GM18873 (cell line): ENCODE data around the gene CLDN10.
"Not testable (repeated sequence)": the region's sequence is repeated elsewhere in the genome, so short reads cannot be mapped to it uniquely, and the experiment has no call there.

Source experiments
- ATAC-seq: cut with Tn5 transposase; IDR thresholded peaks from one replicate; pipeline ENCODE4 v1.9.1; 2021; ENCODE audit warnings: mild to moderate bottlenecking, moderate library complexity, moderate number of reproducible peaks; ENCODE audit not compliant: unreplicated experiment, low FRiP score

Gene CLDN10

GRCh38 chr13:95552539-95553441, at the start of gene CLDN10:
TSS of gene CLDN10 (plus strand) at chr13:95552720. CDS start at chr13:95552754, 34 bp downstream.
- ATAC-seq, result no peak

GRCh38 chr13:95503662-95504061, 48.9 kb upstream of the CLDN10 start:
- no peak for ATAC-seq

DNA sequence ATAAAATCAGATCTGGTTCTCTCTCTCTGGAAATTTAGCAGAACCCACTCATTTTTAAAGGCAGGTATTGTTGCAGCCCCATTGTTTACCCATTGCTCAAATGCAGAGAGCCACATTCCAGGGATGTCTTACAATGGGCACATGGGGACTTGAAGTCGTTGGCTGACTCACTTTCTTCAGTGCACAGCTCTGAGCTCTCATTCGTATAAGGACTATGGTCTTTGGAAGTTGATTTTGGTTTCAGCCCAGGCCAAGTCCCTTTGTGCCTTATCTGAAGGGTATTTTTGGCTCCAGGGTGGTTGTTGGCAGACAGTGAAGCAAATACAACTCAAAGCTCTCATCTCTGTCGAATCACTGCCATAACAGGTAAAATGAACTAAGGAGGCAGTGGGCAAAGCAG, 47.3 kb upstream of the CLDN10 start:
- ATAC-seq, result no peak

- no peak for ATAC-seq
Observed at GRCh38 chr13:95505986-95506385, 46.5 kb upstream of the CLDN10 start.

GRCh38 chr13:95507991-95508390, 44.5 kb upstream of the CLDN10 start:
- ATAC-seq, result no peak

- ATAC-seq, result no peak
Observed at GRCh38 chr13:95508996-95509395, 43.5 kb upstream of the CLDN10 start.

- ATAC-seq, result no peak
Observed at GRCh38 chr13:95509521-95510310, 42.8 kb upstream of the CLDN10 start.

DNA sequence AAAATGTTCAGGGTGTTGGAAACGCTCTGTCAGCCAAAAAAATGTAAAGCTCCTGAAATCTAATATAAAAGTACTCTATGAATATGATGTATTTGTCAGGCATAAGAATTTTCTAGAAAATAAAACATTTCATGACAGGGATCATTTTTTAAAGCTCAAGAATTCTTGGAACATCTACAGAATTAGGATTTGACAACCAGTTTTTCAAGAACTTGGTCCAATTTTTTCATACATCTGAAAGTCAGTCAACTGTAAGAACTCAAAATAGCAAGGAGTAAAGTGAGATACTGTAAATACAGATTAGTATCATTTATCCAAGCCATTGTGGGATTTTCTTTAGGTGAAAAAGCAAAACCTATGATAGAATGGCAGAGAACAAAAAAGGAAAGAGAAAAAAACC, 41.6 kb upstream of the CLDN10 start:
- ATAC-seq, result no peak

GRCh38 chr13:95512424-95512823, 40.1 kb upstream of the CLDN10 start:
- no peak for ATAC-seq

GRCh38 chr13:95512957-95513356, 39.6 kb upstream of the CLDN10 start:
- ATAC-seq, result no peak

DNA sequence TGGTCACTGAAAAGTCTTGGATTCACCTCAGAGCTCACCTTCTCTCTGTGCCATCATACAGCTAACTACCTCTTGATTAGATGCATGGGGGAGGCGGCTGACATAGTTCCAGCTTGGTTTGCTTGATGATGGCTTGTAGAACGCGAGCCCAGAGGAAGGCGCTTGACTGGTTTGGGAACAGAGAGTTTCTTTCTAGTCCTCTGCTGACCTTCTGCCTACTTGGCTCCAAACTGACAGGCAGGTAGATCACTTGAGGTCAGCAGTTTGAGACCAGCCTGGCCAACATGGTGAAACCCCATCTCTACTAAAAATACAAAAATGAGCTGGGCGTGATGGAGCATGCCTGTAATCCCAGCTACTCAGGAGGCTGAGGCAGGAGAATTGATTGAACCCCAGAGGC, 36.9 kb upstream of the CLDN10 start:
- ATAC-seq, result not testable (repeated sequence)

DNA sequence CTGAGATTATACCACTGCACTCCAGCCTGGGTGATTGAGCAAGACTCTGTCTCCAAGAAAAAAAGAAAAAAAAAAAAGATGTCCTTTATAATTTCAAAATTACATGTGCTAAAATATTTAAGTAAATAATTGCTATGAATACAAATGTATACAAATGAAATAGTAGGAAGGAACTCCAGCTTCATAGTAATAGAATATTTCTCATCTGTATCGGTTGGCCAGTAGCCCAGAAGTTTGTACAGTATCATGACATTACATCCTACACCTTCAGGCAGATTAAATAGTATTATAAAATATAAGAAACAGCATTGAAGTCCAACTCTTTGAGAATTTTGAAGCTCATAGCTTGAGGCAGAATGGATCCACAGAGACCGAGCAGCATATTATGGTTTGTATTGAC, 36.5 kb upstream of the CLDN10 start:
- no peak for ATAC-seq

DNA sequence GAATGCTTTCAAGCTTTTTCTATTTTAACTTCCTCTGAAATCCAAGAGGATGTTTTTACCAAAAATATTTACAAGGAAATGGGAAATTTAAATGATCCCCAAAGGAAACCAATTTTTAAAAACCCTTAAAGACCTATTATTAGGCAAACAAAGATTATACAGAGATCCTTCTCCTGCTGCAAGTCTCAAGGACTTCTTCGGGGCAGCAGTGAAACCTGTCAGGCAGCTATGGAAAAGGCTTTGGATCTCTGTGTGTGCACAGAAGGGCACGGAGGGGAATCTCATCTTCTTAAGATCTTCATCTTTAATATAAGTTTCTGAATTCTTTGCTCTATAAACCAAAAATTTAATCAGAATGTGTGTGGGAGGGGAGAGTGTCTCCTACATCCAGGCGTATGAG, 36.0 kb upstream of the CLDN10 start:
- no peak for ATAC-seq

DNA sequence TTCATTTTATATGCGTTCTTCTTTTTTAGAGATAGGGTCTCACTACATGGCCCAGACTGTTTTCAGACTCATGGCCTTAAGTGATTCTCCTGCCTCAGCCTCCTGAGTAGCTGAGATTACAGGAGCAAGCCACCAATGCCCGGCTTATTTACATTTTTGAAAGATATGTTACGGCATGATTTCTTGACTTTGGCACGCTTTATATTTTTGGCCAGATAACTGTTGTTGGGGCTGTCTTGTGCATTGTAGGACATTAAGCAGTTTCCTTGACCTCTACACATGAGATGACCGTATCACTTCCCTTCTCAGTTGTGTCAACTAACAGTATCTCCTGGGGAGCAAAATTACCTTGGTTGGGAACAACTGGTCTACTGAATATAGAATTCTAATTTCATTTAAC, 28.9 kb upstream of the CLDN10 start:
- ATAC-seq, result no peak

- no peak for ATAC-seq
Observed at GRCh38 chr13:95524264-95524901, 28.1 kb upstream of the CLDN10 start.

DNA sequence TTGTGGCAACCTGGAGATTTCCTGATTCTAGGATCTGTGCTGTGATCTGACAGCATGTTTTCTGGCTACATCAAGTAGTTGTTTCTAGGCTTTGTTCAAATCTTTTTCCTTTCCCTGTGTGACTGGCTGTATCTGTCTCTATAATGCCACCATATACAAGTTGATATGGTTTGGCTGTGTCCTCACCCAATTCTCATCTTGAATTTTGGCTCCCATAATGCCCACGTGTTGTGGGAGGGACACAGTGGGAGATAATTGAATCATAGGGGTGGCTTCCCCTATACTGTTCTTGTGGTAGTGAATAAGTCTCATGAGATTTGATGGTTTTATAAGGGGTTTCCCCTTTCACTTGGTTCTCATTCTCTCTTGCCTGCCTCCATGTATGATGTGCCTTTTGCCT, 24.6 kb upstream of the CLDN10 start:
- ATAC-seq, result no peak

DNA sequence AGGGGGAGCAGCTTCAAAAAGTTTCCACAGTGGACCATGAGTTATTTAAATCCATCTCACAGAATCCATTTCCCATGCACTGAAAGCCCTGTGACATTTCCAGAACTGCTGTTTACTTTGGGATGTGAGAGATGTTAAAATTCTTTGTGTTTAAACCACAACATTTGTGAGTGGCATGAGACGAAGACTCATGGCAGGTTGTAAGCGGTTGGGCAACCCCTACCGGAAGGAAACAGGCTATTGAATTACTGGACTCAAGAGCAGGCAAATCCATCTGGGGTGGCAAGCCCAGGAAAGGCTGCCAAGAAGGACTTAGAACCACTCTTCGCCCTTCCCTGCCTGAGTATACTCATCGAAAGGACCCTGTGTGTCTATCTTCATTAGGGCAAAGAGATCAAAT, 22.3 kb upstream of the CLDN10 start:
- ATAC-seq, result no peak

DNA sequence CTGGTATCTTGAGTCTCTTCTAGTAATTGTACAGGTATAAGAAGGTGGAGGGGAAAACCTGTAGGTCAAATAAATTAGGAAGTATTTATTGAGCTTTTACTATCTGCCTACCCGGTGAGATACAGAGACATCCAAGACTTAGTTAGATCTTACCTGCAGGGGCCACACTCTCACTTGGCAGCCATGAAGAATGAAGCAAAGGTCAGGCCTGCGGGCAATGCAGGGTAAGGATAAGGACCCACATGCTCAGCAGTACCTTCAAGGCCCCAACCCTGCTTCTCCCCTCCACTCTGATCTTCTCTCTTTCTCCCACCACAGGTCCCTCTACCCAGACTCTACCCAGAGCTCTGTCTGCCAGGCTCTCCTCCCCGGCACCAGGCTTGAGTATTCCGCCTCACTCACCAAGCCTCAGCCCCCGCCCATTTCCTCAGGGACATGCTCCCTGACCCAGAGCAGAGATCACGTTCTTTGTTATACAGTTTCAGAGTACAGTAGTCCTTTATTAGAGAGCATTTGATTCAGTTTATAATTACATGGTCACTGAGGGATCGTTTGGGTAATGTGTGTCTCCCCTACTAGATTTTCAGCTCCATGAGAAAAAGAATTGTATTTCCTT, 18.9 kb upstream of the CLDN10 start:
- no peak for ATAC-seq

DNA sequence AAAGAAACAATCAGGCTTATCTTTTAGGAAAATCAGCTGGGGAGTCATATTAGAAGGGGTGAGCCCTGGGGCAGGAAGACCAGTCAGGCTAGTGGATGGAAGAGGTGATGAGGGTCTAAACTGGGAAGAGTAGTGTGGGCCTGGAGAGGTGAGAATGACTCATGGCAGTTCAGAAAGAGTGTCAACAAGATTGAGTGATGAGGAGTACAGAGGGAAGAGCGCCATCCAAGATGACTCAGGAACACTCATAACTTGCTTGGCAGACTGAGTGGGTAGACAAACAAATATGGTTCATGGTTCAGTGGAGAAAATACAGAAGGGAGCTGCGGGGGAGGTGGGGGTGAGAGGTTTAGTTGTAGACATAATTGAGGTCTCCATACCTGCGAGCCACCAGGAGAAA, 17.3 kb upstream of the CLDN10 start:
- no peak for ATAC-seq

DNA sequence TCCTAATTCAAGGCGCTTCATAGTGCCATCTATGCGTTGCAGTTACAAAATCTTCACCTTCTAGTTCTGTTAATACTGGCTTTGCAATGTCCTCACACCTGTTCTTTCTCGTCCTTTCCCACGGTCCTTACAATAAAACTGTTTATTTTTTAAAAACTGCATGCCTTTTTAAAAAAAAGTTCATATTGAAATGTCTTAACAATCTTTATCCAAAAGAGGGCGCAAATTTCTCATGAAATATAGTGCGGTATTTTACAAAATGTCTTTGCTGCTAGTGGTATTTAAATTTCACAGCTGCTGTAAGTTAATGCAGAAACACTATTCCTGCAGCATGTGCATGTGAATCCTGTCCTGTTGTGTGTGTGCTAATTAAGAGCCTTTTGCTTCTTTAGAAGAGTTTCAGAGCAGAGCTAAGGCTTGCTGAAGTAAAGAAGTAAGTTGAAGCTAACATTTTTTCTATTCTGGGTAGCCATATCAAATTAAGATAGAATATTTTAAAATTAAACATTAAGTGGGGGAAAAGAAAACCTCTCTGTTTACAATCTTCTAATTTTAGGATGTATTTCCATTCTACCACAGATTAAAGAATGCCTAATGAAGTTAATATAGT, 15.8 kb upstream of the CLDN10 start:
- no peak for ATAC-seq
